HG02763 (cell line): ENCODE data around the gene FAM120B.

Experiments
- ATAC-seq: cut with Tn5 transposase; IDR thresholded peaks from one replicate; pipeline ENCODE4 v1.9.1; 2021; ENCODE audit warnings: mild to moderate bottlenecking, moderate library complexity; ENCODE audit not compliant: unreplicated experiment

Gene FAM120B

GRCh38 chr6:170286246-170286933 lies 20.2 kb upstream of the FAM120B start:
- ATAC-seq, result no peak

GRCh38 chr6:170286934-170287265 lies 19.7 kb upstream of the FAM120B start:
- no peak for ATAC-seq

- no peak for ATAC-seq
Measured at GRCh38 chr6:170287371-170287876, 19.1 kb upstream of the FAM120B start.

DNA sequence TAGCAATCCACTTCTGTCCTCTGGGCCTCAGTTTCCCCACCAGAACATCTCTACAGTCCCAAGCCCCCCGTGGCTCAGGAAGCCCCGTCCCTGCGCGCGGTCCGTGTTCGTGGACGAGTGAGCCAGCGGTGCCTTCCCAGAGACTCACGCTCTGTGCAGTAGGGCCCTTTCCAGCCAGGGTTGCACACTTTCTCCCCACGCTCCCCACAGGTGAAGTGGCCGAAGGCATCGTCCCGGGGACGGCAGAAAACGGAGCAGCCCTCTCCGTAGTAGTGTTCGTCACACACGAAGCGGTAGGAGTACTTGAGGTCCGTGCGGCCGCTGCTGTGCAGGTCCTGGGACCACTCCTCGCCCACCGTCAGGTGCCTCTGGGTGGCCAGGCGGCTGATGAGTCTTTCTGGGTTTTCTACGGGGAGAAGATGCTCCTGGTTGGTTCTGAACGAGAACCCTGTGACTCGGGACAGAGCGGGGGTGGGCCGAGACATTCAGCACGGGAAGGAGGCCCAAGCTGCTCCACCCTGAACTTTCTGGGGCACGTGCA lies 18.4 kb upstream of the FAM120B start:
- ATAC-seq, result no peak

DNA sequence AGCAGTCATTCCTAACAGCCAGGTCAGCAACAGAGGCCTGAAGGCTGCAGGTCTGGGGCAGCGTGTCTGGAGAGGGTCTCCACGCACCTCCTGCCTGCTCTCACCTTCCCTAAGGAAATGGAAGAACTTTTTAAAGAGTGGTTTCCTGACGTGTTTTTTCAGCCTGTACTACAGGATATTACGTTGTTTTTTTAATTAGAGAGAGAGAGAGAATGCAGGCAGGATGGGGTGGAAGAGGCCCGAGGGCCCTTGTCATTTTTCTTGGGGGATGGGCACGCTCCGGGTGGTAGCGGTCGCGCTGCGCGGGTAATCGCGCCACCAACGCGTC lies 17.7 kb upstream of the FAM120B start:
- ATAC-seq, result no peak

- ATAC-seq, result no peak
Measured at GRCh38 chr6:170289180-170289931, 17.2 kb upstream of the FAM120B start.

- ATAC-seq, result no peak
Measured at GRCh38 chr6:170289951-170290295, 16.6 kb upstream of the FAM120B start.

GRCh38 chr6:170290296-170291128 lies 16.0 kb upstream of the FAM120B start, which contains the start of gene DLL1:
DLL1 (minus strand) TSS chr6:170291078; CDS start chr6:170290139, 939 bp downstream.
- ATAC-seq, result no peak

DNA sequence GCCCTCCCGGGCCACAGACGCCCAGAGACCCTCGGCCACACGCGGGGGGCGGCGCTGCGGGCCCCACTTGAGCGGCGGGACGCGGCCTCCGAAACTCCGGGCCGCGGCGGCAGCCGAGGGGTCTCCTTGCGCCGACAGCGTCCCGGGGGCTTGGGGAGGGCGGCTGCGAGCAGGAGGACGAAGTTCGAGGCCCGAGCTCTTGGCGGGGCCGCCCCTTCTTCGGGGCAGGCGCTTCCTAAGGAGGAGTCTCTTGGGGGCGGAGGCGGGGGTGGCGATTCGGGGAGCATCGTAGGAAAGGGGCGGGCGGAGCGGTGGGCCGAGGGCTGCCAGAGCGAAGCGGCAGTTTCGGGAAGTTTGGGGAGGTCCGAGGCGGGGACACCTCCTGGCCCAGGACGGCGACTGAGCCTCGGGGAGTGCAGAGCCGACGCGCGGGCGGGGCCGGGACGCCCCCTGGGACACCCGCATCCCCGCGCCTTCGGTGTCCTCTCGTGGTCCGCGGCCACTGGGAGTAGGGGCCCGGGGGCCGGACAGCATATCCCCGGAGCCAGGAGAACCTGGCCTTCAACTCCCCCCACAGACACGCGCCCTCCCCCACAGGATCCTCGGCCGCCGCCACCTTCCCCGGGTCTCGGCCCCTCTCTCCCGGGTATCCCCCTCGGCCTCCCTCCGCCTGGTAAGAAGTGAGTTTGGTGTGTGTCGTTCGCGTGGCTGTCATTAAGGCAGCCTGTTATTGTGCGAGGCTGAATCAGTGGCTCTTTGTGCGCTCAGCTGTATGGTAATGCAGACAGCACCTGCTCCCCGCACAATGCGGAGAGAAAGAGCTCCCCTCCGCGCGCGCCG lies 15.1 kb upstream of the FAM120B start:
- no peak for ATAC-seq

DNA sequence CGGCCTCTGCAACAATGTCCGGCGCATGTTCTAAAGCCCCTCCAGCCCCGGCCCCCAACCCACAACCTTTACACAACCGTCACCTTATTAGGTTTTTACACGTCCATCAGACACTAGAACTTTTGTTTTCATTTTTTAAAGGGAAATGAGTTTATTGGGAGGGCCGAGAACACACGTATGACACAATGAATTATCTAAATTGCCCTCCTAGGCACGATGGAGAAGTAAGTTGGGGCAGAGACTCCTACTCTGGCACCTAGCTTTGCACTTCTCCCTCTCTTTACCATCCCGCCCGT lies 14.5 kb upstream of the FAM120B start:
- no peak for ATAC-seq

DNA sequence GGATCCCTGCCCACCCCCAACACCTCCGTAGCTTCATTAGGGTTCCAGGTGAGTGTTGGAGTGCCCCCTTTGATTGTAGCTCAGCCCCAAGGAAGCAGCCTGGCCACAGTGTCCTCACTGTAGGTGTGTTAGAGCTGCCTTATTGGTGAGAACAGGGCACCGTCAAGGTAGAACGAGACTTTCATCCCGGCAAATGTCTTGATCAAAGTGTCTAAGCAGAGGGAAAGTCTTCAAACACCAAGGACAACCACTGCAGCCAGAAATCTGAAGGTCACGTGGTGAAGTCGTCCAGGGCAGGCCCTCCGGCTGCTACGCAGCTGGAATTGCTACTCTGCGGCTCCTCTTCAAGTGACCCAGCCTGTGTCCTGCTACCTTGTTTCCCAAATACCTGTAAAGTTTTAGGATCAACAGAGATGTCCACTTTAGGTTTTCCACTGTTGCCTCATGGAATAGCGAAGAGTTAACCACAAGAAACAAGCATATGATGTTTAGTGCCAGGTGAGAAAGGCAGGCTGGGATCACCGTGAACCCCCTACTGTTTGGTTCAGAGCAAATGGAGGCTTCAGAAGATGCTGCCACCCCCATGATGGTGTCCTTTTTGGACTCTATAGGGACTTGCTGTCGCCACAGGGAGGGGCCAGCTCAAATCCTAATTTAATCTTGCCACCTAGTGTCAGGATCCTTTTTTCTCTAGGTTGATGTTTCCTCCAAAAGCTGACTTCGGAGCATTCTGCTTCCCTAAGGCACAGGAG lies 14.0 kb upstream of the FAM120B start:
- no peak for ATAC-seq

- ATAC-seq, result no peak
Measured at GRCh38 chr6:170293341-170294231, 13.0 kb upstream of the FAM120B start.

DNA sequence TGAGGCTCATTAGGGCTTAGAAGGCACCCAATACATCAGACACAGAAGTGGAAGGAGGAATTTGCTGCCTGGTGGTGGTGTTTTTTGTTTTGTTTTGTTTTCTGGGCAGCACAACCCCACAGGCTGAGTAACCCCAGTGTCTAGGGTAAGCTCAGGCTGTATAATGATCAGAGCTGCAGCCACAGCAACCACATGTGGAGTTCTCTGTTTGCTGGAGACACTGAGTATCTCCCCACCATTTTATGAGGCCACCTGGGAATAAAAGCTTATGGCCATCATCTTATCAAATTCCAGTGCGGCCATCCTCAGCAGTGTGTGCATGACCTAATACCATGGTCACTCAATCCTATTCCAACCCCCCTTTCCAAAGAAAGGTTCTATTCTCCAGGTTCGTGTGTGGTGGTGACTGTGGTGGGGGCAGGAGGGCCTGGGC lies 12.2 kb upstream of the FAM120B start:
- ATAC-seq, result no peak

- no peak for ATAC-seq
Measured at GRCh38 chr6:170294813-170295509, 11.6 kb upstream of the FAM120B start.

DNA sequence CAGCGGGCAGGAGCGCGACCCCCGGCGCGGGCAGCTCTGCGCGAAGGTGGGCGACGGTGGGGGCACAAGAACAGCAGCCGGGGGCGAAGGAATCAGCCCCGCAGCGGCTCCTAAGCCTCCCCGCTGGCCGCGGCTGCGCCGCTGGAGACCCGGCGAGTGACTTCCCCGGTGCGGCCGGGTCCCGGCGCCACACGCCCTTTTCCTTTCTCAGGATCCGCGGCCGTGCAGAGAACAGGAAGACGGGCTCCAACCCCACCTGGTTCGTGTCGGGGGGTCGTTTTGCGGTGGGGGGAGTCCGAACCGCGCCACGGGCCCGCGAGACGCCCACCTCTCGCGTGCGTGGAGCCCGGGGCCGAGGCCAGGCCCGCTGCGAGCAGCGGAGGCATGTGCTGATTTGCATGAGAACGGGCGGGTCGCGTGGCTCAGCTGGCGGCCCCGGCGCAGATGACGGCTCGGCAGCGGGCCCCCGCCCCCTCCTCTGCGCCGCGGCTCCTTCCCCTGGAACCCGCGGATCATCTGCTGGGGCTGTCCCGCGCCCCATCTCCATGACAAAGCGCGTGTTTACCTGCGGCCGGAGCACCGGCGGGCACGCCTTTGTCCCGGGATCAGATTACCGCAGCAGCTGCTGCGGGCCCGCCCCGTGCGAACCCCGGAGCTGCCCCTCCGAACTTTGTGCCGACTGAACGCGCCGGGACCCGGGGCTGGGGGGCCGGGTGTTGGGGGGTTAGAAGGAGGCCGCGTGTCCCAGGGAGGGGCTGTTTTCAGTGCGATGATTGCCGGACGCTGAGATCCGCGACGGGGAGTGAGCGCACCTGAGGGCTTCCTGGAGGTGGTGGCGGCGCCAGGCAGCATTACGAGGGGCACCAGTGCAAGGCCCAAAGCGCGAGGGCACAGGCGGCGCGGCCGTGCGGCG lies 10.8 kb upstream of the FAM120B start:
- peak; percentile 47 for ATAC-seq

GRCh38 chr6:170296423-170296745 lies 10.2 kb upstream of the FAM120B start:
- no peak for ATAC-seq

DNA sequence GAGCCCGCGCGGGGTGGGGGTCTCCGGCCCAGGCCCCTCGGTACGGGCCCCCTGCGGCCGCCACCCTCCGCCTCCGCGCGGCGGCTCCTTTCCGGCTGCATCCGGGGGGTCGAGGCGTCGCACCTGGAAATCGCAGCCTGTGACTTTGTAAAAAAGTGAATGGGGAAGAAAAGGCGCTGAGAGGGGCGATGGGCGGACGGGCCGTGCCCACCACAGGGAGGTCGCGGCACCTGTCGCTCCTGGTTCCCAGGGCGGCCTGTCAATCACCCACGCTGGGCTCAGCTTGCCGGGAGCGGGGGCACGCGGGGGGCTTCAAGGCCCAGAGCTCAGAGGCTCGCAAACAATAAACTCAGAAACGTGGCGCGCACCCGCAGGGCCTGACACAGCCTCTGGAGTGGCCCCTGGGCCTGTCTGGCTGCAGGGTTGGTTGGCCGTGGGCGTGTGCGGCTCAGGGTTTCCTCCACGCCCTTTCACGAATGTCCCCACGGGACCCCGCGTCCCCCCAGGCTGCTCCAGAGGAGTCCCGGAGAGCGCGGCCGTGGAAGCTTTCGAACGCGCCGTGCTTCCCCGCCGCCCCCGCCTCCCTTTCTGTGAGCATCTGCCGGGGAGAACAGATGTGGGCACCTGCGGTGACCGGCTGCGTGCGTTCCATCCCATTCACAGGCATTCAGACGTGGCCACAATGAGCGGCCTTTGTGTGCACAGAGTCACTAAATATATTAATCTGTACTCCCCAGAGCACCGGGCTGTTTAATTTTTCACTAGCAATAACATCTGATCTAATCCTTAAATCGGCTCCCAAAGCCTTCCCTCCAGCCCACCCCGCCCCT lies 9.6 kb upstream of the FAM120B start:
- no peak for ATAC-seq
